ENCODE measurements around the gene RASD1.
A peak's percentile ranks its signal among the peaks of the same experiment; 100 is the strongest.

RASD1 gene

DNA sequence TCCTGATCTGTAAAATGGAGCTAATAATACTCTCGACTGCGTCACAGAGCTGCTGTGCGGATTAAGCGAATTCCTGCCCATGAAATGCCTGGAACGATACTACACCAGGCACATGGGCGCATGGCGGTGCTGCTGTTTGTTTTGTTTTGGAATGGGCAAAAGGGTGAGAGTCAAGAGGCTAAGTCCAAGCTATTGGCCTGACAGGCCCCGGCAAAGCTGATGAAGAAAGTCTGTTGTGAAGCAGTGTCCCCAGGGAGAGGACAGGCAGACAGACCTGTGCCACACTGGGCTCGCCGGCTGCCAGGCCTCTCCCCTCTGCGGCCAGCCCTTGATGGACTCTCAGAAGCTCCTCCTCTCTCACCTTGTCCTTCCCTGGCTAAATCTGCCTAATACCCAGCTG, 31.3 kb upstream of the RASD1 start:
- DNase-seq: no peak

DNA sequence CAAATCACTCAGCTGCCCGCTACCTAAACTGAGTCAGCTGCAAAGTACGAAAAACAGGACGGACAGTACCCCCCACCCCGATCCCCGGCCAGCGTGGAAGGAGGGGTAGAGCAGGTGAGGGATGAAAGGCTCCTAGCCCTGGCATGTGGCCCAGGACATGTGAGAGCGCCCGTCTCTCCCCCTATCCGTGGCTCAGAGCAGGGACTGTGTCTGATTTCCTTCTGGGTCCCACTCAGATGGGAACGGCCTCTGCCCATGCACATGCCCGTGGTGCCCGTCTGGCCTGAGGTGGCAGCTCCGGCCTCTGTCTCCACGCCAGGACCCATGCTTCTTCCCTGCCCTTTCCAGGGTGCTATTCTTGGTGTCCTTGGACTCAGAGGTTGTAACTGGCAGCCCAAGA, 30.2 kb upstream of the RASD1 start:
- no peak for DNase-seq

DNA sequence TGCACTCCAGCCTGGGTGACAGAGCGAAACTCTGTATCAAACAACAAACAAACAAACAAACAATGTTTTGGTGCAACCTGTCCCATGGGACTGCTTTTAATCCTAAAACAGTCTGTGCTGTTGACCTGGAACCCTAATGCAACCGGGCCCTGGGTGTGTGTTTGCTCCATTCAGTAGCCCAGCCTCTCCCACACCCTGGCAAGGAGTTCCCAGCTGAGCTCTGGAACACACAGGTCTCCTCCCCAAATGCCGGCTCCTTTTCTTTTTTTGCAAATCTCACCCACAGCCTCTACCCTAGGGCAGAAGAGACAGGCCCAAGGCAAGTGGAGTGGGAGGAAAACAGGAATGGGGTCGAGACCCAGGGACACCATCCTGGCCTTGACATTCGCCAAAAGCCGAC, 29.8 kb upstream of the RASD1 start:
- no peak for DNase-seq

DNA sequence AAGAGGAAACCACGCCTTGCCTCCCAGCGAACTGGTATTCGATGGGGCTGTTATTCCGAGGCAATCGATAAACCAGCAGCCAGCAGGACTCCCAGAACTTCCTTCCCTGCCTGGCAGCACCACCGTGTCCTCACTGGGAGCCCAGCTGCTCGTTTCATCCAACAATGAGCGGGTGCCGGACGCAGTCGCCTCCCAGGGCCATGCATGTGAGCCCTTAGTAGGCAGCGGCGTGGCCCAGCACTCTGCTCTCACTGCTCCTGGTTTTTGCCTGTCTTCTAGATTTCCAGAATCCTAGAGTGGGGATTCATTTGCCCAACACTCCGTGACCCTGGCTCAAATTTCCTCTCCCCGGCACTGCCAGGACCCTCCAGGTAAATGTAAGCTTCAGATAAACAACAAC, 29.1 kb upstream of the RASD1 start:
- DNase-seq: no peak

DNA sequence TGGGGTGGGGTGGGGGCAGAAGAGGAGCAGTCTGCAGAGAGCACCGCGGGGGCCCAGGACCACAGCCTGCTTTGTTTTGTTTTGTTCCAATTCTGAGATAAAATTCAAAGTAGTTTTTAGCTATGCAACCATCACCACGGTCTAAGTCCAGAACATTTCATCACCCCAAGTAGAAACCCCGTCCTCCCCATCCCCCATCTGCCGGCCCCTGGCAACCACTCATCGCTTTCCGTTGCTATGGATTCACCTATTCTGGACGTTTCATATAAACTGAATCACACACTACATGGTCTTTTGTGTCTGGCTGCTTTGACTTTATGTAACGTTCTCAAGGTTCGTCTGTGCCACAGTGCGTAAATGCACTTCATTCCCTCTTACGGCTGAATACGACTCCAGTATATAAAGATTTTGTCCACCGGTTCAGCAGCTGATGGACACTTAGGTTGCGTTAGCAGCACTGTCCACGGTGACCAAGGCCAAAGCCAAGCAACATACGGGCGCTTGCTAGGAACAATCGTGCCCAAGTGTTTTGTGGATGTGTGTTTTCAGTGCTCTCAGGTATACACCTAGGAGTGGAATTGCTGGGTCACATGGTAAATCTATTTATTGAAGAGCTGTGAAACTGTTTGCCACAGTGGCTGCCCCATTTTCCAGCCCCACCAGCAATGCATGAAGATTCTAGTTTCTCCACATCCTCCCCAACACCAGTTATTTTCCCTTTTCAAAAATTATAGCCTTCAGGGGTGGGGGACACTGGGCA, 27.7 kb upstream of the RASD1 start:
- no peak for DNase-seq

DNA sequence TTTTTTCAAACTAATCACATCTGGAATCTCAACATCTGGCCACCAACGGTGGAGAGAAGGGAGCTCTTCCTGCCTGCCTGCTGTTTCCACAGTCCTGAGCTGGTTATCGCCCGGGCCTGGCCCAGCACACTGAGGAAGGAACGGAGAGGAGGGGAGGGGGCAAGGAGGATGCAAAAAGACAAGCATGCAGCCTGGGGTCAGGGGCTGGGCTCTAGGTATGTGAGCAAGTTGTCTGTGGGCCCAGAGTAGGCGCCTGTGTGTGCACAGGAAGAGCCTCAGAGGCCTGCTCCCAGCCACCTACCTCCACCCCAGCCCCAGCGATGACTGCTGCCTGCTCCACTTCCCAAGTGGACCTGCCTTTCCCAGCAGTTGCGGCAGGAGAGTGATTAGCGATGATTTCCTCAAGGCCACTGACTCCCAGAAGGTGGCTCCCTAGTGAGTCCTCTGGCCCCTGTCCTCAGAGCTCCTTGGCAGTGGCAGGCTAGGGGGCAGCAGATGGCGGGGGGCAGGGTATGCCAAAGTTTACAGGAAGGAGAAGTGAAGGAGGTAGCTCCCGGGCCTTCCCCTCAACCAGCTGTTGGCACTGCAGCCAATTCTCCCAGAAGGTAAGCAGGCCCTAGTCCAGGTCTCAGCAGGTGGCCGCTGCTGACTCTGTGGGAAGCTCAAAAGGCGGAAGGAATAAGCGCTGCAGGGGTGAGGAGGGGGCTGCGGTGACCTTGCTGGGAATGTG, 27.0 kb upstream of the RASD1 start:
- DNase-seq: peak; percentile 26

DNA sequence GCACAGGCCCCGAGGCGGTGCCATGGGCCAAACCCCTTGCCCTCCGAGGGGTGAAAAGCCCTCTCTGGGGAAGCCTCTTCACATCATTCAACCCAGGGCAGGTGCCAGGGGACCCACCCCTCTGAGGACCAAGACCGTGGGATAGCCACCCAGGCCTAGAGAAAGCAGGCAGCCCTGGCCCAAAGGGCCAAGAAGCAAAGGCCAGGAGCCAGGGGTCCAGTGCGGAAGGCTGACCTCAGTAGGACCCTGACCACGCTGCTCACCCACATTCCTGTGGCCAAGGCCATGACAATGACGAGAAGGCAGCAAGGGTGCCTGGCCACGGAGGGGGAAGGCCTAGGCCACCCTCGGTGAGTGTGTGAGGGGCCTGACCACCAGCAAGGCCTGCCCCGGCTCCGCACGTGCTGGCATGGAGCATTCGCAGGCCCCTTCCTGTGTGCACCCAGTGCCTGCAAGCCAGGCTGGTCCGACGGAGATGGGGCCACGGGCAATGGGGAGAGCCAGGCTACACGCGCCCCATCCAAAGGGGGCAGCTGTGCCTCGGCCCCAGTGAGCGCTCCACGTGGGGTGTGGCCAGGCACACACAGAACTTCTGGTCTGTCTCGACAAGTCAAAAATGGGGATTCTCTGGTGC, 24.5 kb upstream of the RASD1 start:
- no peak for DNase-seq

DNA sequence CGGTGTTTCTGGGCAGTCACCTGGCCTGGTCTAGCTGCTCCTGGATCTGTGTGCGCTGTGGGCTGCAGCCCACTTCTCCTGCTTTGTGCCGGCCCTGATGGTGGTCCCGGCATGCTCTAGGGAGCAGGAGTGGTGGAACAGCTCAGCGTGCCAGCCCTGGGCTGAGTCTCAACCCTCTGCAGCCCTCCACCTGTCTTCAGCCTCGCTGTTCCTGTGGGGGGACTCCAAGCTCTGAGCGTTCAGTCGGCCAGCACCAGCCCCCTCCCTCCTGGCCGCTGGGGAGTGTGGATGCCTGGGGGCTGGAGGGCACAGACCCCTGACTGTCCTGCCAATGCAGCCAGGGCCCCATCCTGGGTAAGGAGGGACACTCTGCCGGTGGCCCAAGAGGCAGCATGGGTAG, 23.7 kb upstream of the RASD1 start:
- DNase-seq: no peak

DNA sequence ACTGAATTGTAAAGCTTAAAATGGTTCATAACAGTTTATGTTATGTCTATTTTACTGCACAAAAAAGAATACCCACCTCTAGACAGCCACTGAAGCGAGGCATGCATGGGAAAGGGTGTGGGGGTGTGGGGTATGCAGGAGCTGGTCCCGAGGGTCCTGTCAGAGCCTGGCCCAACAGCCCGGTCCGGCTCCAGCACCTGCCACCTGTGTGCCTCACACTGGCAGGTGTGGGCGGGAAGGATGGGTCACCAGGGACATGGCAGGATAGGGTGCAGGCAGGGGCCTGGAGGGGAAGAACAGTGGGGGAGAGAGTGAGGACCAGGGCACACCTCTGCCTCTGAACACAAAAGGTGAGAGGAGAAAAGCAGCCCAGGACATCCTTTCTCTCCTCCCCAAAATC, 22.8 kb upstream of the RASD1 start:
- DNase-seq: no peak

DNA sequence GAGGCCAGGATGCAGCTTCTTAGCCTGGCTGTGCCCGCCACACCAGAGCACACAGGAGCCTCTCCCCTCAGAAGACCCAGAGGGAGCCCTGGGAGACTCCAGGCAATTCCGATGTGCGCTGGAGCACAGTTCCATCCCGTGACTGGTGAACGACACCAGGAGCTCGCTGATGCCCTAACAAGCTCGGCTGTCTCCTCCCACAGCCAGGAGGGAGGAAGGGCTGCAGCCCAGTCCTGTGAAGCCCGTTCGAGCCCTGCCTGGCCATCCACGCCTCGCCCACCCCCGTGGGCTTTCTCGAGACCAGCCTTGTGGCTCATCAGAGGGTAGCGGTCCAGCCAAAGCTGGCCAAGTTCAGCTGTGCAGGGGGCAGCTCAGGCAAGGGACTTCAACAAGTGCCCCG, 21.8 kb upstream of the RASD1 start:
- DNase-seq: no peak

DNA sequence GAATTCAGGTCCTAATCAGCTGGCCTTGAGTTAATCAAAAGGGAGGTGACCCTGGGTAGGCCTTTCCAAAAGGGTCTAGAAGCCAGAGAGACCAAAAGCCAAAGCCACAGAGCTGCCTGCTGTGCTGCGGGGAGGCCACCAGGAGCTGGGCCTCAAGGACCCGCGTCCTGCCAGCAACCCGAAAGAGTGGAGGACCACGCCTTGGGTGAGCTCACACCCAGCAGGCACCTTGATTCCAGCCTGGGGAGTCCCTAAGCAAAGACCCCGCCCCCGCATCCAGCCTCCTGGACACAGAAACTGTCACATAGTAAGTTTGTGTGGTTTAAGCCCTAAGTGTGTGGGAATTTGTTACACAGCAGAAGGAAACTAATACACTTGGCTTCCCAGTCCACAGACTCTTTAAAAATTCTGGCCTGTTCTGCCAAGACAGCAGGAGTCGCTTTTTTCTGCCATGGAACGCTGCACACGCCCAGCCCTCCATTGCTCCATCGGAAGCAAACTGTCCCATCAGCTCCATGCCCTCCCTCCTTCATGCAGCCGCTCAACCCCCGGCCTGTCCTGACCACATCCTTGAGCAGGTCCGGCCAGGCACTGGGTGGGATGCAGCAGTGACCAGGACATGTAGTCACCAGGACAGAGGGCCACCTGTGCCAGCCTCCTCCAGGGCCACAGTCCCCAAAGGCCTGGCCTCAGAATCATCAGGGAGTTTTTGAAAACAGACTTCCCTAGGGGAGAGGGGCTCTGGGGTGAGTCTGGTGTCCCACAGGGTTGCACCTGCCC, 20.9 kb upstream of the RASD1 start:
- DNase-seq: no peak

DNA sequence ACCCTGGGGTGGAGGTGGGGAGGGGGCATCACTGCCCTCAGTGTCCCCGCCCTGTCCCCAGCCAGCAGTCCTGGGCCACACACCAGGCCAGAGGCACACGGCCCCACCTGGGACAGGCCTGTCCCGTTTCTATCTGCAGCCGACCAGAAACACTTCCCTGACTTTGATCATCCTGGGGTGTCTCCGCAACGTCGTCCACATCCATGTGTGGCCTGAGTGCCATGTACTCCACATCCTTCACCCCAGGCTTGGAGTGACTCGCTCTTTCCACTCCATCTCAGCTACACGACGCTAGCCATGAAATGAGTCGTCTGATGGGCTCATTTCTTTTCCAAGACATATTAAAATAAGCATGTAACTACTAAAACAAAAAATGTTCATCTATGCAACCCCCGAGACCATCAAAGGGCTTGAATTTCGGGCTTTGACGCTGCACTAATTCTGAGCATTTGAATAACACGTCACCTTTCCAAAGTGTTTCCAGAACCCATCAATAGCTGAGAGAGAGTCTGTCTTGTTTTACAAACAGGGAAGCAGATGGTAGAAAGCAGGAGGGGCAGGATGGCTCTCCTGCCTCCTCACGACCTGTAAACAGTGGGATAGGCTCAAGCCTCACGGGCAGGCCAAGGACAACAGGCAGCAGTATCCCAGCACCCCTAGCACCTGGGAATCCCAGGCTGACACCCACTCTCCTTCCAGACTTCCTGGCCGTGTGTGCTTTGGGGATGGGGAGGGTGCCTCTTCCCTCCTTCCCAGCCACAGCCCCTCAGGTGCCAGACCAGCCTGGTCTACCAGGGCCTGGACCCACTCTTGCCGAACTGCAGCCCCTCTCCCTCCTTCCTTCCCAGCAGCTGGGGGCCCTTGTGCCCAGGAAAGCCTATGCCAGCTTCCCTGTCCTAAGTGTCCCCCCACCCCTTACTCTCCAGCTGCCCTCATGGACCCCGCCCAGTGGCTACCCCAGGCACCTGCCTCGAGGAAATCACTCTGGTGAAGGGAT, 20.0 kb upstream of the RASD1 start:
- DNase-seq: peak; percentile 77

DNA sequence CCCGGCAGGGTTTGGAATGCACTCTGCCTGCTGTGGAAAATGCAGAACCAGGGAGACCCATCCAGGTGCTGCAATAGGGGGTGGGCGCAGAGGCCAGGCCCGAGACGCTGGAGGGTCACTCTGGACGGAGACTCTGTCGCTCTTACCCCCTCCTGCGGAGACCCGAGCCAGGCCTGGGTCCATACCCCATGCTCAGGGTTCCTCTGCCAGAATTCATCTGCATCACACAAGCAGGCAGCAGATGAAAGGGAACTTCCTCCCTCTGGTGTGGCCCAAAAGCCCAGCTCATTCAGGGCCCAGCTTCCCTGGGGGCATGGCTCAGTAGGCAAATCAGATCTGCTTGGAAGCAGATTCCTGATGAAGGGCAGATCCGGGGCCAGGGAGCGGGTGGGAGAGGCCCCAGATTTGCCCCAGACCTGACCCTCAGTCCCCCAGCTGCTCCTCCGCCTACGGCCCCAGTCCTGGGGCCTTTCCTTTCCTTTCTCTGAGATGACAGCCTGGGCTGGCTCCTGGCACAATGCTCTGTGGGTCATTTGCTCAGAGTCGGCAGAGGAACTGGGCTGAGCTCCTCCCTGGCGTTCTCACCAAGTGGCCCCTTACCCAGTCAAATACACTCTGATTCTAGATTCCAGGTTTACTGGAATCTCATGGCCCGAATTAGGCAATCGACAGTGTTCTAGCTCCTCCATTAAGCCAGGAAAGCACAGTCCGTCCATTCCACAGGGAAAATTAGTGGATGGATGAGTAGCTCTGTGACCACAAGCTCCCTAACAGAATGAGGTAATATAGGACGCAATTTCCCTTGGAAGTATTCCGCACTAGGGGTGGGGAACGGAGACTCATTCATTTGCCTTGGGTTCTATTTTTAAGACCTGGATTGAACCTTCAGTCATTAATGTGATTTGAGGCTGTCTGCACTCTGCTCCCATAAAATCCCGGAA, 19.1 kb upstream of the RASD1 start:
- peak; percentile 55 for DNase-seq

DNA sequence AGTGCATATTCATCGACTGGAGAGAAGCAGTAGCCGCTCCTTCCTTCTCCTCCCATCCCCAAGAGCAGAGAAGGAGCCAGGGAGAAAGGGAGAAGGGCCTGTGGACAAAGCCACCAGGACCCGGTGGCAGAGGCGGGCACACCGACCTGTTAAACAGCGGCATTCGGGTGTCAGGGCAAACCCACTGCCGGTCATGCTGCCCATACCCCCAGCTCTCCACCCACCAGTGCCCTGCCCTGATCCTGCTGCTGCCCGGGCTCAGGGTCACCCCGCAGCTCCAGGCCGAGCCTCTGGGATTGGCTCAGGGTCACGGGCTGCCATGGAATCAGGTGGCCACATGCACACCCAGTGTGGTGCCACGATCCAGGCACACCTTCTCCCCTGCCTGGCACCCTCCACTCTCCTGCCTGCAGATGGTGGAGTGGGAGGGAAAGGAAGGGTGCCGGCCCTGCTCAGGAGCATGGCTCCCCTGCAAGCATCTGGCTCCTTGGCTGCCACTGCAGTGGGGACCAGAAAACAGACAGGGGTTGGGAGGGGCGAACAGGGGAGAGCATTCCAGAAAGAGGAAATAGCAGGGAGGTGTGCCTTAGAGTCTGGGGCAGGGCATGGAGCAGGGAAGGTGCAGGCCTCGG, 18.3 kb upstream of the RASD1 start:
- DNase-seq: no peak

DNA sequence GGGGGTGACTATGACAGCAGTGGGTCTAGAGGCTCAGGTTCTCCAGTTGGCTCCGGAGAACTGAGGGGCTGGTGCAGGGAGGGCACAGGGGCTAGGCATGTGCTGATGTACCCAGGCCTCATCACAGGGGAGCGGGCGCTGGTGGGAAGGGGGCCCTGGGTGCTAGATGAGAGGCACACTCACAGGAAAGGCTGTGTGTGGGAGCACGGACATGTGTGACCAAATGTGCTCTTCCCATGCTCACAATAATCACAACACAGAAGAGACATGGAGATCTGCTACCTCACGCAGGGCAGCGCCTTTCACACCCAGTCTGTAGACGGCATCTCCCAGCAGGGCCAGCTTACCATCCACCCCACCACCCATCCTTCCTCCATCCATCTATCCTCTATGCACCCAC, 17.4 kb upstream of the RASD1 start:
- no peak for DNase-seq

DNA sequence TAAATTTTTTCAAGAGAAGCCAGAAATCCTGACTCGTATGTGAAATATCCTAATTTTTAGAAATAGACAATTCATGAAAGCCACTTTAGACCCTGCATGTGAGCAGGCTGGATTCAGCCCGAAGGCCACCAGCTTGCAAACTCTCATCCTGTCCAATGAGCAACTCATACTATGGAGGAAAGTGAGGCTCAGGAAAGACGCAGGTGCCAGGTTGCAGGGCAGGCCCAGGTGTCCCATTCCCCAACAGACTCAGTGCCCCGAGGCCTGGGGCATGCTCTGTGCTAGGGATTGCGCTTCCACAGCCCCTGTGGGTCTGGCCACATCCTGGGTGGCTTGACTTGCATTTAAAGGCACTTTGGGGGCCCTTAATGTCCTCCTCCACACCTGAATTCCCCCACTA, 16.7 kb upstream of the RASD1 start:
- DNase-seq: no peak

DNA sequence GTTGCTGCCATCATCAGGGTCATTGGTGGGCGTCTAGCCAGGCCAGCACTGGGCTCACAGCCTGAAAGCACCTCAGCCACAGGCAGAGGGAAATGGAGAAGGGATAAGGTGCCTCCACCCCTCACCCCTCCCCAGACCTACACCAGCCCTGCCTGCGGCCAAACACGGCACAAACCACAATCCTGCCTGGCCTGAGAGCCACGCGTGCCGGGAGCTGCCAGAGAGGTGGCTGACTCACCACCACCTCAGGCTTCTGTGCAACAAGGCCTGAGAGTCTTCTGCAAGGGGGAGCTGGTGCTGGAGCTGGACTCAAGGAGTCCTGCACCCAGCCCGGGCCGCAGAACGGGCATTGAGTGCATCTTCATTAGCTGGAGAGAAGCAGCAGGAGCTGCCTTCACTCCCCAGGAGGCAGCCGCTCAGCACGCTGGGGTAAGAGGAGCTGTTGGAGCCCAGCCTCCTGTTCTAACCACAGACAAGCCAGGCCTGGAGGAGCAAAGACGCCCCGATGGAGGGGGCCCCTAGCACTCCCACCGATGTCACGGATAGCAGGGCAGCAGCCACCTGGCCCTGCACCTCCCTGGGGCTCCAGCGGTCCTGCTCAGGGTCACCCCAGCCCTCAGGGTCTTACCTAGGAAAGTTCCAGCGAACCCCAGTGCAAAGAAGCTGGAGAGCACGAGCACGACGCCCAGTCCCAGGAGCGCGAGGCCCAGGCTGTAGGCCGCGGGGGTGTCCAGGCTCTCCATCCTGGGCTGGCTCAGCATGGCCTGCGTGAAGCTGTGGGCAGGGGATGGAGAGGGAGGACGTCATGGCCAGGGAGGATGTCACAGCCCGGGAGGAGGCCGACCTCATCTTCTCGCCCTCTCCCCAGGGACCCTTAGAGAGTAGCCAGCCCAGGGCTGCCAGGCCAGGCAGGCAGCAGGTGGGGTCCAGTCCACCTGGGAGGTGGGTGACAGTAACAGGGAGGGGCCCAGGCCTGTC, 16.0 kb upstream of the RASD1 start:
- peak; percentile 86 for DNase-seq

DNA sequence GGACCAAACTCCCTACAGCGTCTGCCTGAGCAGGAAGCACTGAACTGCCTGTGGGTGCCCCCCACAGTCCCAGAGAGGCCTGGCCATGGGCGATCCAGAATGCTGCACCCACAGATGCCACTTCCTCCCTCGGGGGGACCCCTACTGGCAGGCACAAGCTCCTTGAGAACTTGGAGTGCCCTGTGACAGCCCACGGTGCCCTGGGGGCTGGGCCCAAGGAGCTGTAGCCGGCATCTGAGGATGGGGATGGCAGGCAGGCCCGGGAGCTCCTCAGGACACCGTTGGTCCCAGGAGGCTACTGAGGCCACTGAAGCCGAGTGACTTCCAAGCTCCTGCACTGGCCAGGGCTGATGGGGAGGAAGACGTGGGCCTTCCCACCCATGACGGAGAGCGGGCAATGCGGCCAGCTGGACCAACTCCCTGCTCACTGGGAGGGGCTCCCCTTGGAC, 15.1 kb upstream of the RASD1 start:
- no peak for DNase-seq

Data from fibroblast of skin of scalp (primary cell).